Thyroid gland (tissue), 4 donors: ENCODE data around the gene DMD. TPM values are rescaled to one million over a fixed set of nuclear protein-coding genes. Genes with fewer than 3 reads are reported as not detected.

ENCODE experiments used
- DNase-seq, 2 donors: peaks; one replicate each; pipeline ENCODE4 v3.0.0-alpha.2; 2019
- H3K27ac ChIP-seq, 3 donors: fragments of 200-600 bp; sonication (generic); 1 replicate in 2 of 3; 2 replicates in 1 of 3; pipeline ENCODE4 v1.5.1; 2016 to 2019; ENCODE audit warnings: mild to moderate bottlenecking in 1 of 3, moderate library complexity in 1 of 3
- H3K27me3 ChIP-seq: fragments of 200-600 bp; sonication (generic); one replicate; pipeline ENCODE4 v1.5.1; 2019
- H3K36me3 ChIP-seq, 2 donors: fragments of 200-600 bp; sonication (generic); one replicate each; pipeline ENCODE4 v1.5.1; 2016 to 2019
- H3K4me1 ChIP-seq, 2 donors: fragments of 200-600 bp; sonication (generic); one replicate each; pipeline ENCODE4 v1.5.1; 2017 to 2019
- H3K4me3 ChIP-seq, 3 donors: fragments of 200-600 bp; sonication (generic); replicated peaks in 1 of 3; 1 replicate in 2 of 3; 2 replicates in 1 of 3; pipeline ENCODE4 v1.5.1; 2016; ENCODE audit warnings: mild to moderate bottlenecking in 1 of 3
- H3K9me3 ChIP-seq: fragments of 200-600 bp; sonication (generic); one replicate; pipeline ENCODE4 v1.5.1; 2017
- POLR2A ChIP-seq, 2 donors: fragments of 450-650 bp; IDR thresholded peaks; one replicate each; pipeline ENCODE4 v1.6.1; 2017; ENCODE audit warnings: antibody characterized with exemption in 2 of 2, mild to moderate bottlenecking in 2 of 2, moderate library complexity in 1 of 2
- WGBS, 2 donors: methylation state at CpG; one replicate each; pipeline ENCODE4 v1.1.5; 2017; 5-methylcytosine and 5-hydroxymethylcytosine counted together
- intact Hi-C: fragments of 100-400 bp; cut with DNase I; formaldehyde crosslinking; loops from one replicate; pipeline ENCODE4 v1.15.1; 2023
- total RNA-seq, 4 donors: library from RNA; depleted of rRNA; stranded (reverse); fragments of >200 nt; gene quantifications; one replicate each; pipeline ENCODE4 v1.2.3, GENCODE V29; 2016
- TF ChIP-seq, protein P1 (sequence below), 6 experiments: fragments of 200-600 bp in 3 of 6; fragments of 450-650 bp in 3 of 6; sonication (generic) in 3 of 6; IDR thresholded peaks; one replicate each; pipeline ENCODE4 v1.5.1; 2016 to 2019; ENCODE audit warnings: antibody characterized with exemption in 6 of 6, mild to moderate bottlenecking in 2 of 6, inconsistent platforms in 1 of 6, moderate library complexity in 1 of 6

Gene DMD
- total RNA-seq, 4 donors from 2014 or later, result 16.5 to 24.0 (median 21.7) TPM

DNA sequence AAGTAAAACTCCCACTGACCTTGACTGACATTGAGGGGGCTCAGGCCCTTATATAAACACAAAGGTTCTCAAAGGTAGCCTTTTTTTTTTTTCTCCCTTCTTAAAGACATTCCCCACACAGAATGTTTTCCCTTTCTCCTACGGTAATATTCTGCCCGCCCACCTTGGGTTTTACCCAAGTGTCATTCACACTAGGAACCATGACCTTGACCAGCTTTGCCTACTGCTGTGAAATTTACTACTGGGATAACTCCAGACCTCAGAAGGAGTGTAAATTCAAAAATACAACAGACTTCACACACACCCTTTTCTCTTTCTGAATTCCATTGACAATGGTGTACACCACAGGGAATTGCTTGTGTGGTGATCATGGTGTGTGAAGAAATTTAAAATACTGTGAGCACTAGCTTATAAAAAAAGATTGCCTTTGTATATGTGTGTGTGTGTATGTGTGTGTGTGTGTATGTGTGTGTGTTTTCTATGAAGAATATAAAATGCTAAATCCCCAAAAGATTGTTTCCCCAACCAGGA lies 1550.0 kb downstream of the DMD start:
- TF ChIP-seq, protein P1, sequence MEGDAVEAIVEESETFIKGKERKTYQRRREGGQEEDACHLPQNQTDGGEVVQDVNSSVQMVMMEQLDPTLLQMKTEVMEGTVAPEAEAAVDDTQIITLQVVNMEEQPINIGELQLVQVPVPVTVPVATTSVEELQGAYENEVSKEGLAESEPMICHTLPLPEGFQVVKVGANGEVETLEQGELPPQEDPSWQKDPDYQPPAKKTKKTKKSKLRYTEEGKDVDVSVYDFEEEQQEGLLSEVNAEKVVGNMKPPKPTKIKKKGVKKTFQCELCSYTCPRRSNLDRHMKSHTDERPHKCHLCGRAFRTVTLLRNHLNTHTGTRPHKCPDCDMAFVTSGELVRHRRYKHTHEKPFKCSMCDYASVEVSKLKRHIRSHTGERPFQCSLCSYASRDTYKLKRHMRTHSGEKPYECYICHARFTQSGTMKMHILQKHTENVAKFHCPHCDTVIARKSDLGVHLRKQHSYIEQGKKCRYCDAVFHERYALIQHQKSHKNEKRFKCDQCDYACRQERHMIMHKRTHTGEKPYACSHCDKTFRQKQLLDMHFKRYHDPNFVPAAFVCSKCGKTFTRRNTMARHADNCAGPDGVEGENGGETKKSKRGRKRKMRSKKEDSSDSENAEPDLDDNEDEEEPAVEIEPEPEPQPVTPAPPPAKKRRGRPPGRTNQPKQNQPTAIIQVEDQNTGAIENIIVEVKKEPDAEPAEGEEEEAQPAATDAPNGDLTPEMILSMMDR (IDR thresholded peaks at IDR 0.05), result no peak
- TF ChIP-seq POLR2A (IDR thresholded peaks at IDR 0.05), result no peak
- 54 to 55% methylated on average over 2 of the region's 2 CpGs for WGBS, 2 donors
- intact Hi-C loops, result no loop called here
- H3K4me1 ChIP-seq, result no peaks in the 10 kb centered on the region
- peak in 1 of 2 donors; percentile 6 for DNase-seq
- H3K4me3 ChIP-seq, result no peak overlapping the region
- no peaks in the 10 kb centered on the region for H3K27me3 ChIP-seq
- no peaks in the 10 kb centered on the region for H3K36me3 ChIP-seq
- no peaks in the 10 kb centered on the region for H3K9me3 ChIP-seq
- H3K27ac ChIP-seq, result no peak overlapping the region

DNA sequence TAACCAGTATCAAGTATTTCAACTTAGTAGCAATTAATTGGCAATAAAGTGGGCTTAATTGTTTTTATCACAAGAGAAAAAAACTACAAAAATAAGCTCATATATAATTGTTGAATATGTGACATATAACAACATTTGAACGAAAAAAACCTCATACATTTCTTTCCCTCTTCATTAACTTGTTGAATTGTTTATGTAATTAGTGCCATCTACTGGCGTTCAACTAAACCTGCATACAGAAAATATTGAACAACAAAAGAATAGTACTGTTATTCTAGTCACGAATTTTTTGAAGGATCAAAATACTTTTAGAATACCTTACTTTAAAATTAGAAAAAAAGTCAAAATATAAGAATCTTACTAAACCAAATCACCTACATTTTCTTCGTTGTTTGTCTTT lies 1553.0 kb downstream of the DMD start:
- WGBS, 2 donors, result 4 to 5% methylated on average over 4 of the region's 4 CpGs
- no peak for DNase-seq

DNA sequence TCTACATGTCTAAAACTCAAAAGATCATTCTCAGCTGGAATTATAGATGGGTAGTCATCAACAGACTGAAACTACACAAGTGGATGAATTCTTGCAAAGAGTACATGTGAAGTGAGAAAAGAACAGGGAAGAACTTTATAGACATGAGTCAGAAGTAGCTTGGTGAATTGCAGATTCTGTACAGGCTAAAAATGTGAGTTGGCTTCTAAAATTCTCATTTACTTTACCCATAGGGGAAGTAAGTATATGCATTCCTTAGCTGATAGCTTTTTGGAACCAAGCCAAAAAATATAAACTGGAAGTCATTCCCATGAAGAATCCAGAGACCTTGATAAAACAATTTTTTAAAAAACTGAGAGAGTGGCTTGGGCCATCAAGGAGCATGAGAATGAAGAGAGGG lies 1555.3 kb downstream of the DMD start:
- Histone ChIP-seq H3K27ac (no peak overlapping the region), H3K4me1 (no peaks in the 10 kb centered on the region), H3K9me3 (no peaks in the 10 kb centered on the region), H3K36me3 (no peaks in the 10 kb centered on the region), H3K4me3 (no peak overlapping the region), H3K27me3 (no peaks in the 10 kb centered on the region)
- intact Hi-C loops, result loop anchor here (10.0 kb wide), 2 partner anchors 441 to 621 kb away; no protein-coding TSS in a partner anchor
- TF ChIP-seq, protein P1 (IDR thresholded peaks at IDR 0.05), result no peak
- no peak for TF ChIP-seq POLR2A (IDR thresholded peaks at IDR 0.05)
- DNase-seq, result no peak

More for the DNA sequence above, 1553.0 kb downstream of the DMD start:
- TF ChIP-seq, protein P1 (IDR thresholded peaks at IDR 0.05), result peak in 4 of 6 experiments; percentile 5 to 65 (median 47)
- TF ChIP-seq POLR2A (IDR thresholded peaks at IDR 0.05), result no peak
- H3K4me1 ChIP-seq, result no peaks in the 10 kb centered on the region
- H3K36me3 ChIP-seq, result no peaks in the 10 kb centered on the region
- H3K27me3 ChIP-seq, result no peaks in the 10 kb centered on the region
- H3K9me3 ChIP-seq, result no peaks in the 10 kb centered on the region
- H3K27ac ChIP-seq, result no peak overlapping the region
- intact Hi-C loops, result loop anchor here (10.0 kb wide), 2 partner anchors 444 to 624 kb away; no protein-coding TSS in a partner anchor
- H3K4me3 ChIP-seq, result no peak overlapping the region

DNA sequence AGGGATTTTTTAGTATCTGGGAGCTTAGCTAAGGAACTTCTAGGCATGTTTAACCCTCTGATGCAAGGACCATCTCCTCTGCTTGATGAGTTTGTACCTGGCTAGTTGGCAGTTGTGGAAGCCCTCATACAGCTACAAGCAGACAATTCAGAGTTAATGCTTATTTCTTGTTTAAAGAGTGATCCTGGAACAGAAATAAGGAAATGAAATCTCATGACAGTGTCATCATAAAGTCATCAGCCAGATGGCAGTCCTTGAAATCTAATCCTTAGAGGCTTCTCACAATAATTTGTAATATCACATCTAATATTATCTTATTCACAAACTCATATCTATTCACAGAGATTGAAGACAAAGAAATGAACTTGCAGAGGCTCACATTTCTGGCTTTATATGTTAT lies 1557.9 kb downstream of the DMD start:
- no peak for TF ChIP-seq POLR2A (IDR thresholded peaks at IDR 0.05)
- TF ChIP-seq, protein P1 (IDR thresholded peaks at IDR 0.05), result no peak
- no peaks in the 10 kb centered on the region for H3K27me3 ChIP-seq
- no peaks in the 10 kb centered on the region for H3K36me3 ChIP-seq
- H3K9me3 ChIP-seq, result no peaks in the 10 kb centered on the region
- H3K4me3 ChIP-seq, result no peak overlapping the region
- intact Hi-C loops, result loop anchor here (10.0 kb wide), 2 partner anchors 439 to 619 kb away; no protein-coding TSS in a partner anchor
- no peaks in the 10 kb centered on the region for H3K4me1 ChIP-seq
- no peak overlapping the region for H3K27ac ChIP-seq
- DNase-seq, result no peak

- no peaks in the 10 kb centered on the region for H3K27me3 ChIP-seq
- TF ChIP-seq POLR2A (IDR thresholded peaks at IDR 0.05), result no peak
- TF ChIP-seq, protein P1 (IDR thresholded peaks at IDR 0.05), result no peak
- no peak for DNase-seq
- H3K27ac ChIP-seq, result no peak overlapping the region
- no peaks in the 10 kb centered on the region for H3K36me3 ChIP-seq
- intact Hi-C loops, result loop anchor here (10.0 kb wide), 2 partner anchors 438 to 618 kb away; no protein-coding TSS in a partner anchor
- H3K4me3 ChIP-seq, result no peak overlapping the region
- 83 to 84% methylated on average over 1 of the region's 1 CpG for WGBS, 2 donors
- no peaks in the 10 kb centered on the region for H3K4me1 ChIP-seq
- no peaks in the 10 kb centered on the region for H3K9me3 ChIP-seq
Observed at GRCh38 chrX:31652650-31653049, 1558.7 kb downstream of the DMD start.
